HPDE6-E6E7 (cell line): ENCODE measurements around the gene CD38.

Source experiments
- DNase-seq: peaks from one replicate; pipeline ENCODE4 v3.0.0; 2011; ENCODE audit warnings: missing footprints; ENCODE audit errors: extremely low spot score

The CD38 gene

DNA sequence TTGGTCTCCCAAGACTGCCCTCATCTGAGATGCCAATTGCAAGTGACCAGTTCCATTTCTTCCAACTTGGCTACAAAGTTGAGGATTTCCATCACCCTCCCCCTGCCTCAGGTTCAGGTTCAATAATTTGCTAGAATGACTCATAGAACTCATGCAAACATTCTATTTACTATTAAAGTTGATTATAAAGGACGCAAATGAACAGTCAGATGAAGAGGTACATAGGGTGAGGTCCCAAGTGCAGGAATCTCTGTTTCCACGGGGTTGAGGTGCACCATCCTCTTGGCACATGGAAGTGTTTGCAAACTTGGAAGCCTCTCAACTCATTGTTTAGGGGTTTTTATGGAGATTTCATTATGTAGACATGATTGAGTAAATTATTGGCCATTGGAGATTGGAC lies 119.4 kb downstream of the CD38 start:
- no peak for DNase-seq

DNA sequence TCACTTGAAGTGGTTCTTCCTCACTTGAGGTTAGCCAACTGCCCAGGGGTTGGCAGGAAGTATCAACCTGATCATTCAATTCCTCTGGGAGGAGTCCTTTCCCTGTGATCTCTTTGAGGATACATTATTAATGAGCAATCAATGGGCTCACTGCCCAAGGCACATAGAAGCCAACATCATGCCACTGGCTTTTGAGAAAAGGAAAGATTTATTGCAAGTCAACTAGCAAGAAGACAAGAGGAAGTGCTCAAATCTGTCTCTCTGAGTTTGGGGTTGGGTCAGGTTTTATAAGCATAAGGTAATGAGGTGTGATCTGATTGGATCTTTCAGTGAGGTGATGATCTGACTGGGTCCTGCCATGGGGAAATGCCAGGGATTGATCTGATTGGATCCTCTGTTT lies 120.8 kb downstream of the CD38 start:
- no peak for DNase-seq

DNA sequence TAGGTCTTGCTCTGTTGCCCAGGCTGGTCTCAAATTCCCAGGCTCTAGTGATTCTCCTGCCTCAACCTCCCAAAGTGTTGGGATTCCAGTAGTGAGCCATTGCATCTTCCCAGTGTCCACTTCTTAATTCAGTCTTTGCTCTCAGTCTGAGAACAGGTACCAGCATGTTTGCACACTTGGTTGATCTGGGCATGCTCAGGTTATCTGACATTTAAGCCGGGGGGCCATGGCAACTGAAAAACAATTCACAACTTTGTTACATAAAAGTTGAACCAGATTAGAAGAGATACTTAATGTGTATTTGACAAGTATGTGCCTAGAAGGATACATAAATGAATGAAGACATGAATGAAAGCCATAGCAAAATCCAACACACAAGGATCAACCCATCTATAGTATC lies 121.4 kb downstream of the CD38 start:
- no peak for DNase-seq

DNA sequence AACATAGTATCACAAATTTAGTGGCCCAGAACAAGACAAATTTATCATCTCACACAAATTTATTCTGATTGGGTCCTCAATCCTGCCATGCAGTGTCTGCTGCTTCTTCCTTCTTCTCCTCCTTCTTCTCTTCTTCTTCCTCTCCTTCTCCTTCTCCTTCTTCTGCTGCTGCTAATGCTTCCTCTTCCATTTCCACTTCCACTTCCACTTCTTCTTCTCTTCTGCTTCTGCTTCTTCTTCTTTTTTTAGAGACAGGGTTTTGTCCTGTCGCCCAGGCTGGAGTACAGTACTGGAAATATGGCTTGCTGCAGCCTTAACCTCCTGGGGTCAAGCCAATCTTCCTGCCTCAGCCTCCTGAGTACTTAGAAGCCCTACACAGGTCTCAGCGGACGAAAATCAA lies 122.9 kb downstream of the CD38 start:
- DNase-seq, result no peak

DNA sequence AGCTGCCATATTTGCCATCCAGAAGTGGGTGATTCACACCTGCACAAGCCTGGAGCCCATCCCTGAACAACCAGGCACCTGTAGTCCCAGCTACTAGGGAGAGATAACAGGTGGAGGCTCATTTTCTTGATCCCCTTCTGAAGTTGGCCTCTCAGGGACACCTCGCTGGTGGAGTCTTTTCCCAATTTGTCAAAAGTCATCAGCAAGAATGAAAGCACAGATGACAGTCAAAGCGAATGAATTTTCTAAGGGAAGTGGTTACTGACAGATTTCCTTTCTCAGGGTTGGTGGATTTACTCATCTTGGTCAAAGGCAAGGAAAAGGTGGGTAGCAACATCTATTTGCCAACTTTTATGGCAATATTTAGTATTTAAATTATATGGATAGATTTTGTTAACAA lies 123.9 kb downstream of the CD38 start:
- no peak for DNase-seq

DNA sequence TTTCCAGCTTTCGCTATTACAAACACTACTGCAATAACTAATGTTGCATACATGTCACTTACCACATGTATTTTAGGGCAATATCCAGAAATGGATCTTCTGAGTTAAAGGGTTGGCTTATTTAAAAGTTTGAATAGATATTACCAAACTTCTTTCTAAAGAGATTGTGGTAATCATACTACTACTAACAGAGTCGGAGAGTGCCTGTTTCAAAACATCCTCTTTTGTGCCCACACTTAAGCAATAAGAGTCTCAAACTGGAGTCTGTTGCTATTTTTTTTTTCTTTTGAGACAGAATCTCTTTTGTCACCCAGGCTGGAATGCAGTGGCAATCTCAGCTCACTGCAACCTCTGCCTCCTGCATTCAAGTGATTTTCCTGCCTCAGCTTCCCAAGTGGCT lies 124.6 kb downstream of the CD38 start:
- no peak for DNase-seq
